PC-9 (cell line): ENCODE measurements around the gene UTP4. TPM values are rescaled to one million over a fixed set of nuclear protein-coding genes. Genes with fewer than 3 reads are reported as not detected.
A peak's percentile ranks its signal among the peaks of the same experiment; 100 is the strongest.

Experiments used
- BruUV-seq: library from RNA; stranded (reverse); fragments of 400-500 nt; replicated peaks from 2 replicates; lab custom pipeline; 2021; lab: Mats Ljungman, UMichigan
- CTCF ChIA-PET: fragments of 300-600 bp; sonication (Branson Sonifier 250); formaldehyde crosslinking; loops from one replicate; lab custom pipeline; 2022; ENCODE audit warnings: antibody characterized with exemption; lab: Charles Lee
- POLR2A ChIA-PET: fragments of 300-600 bp; sonication (Branson Sonifier 250); formaldehyde crosslinking; loops from one replicate; lab custom pipeline; 2022; ENCODE audit warnings: antibody characterized with exemption; ENCODE audit not compliant: unreplicated experiment; lab: Charles Lee
- DNase-seq, 2 experiments: peaks; one replicate each; pipeline versions ENCODE4 v3.0.0 to v3.0.0-alpha.2; 2015 to 2022; ENCODE audit warnings: mixed read lengths in 1 of 2
- H2AFZ ChIP-seq: fragments of 200-600 bp; sonication (generic); 2 replicates; pipeline ENCODE4 v1.8.1; 2017; ENCODE audit warnings: antibody characterized with exemption
- H3F3A ChIP-seq: fragments of 200-600 bp; sonication (generic); 2 replicates; pipeline ENCODE4 v1.8.1; 2017; ENCODE audit warnings: antibody characterized with exemption, mild to moderate bottlenecking, low read depth; ENCODE audit not compliant: insufficient read depth
- H3K27ac ChIP-seq: fragments of 200-600 bp; sonication (generic); 2 replicates; pipeline ENCODE4 v1.6.1; 2016; ENCODE audit warnings: mixed run types
- H3K27me3 ChIP-seq: fragments of 200-600 bp; sonication (generic); 2 replicates; pipeline ENCODE4 v1.6.1; 2016; ENCODE audit warnings: low read depth, mixed run types; ENCODE audit not compliant: insufficient read depth
- H3K36me3 ChIP-seq: fragments of 200-600 bp; sonication (generic); 2 replicates; pipeline ENCODE4 v1.6.1; 2016; ENCODE audit warnings: low read depth, mixed run types
- H3K4me1 ChIP-seq: fragments of 200-600 bp; sonication (generic); replicated peaks from 2 replicates; pipeline ENCODE4 v1.6.1; 2016; ENCODE audit warnings: mixed run types; ENCODE audit not compliant: insufficient read depth
- H3K4me2 ChIP-seq: fragments of 200-600 bp; sonication (generic); 2 replicates; pipeline ENCODE4 v1.6.1; 2017; ENCODE audit warnings: mixed run types
- H3K4me3 ChIP-seq: fragments of 200-600 bp; sonication (generic); 2 replicates; pipeline ENCODE4 v1.6.1; 2016; ENCODE audit warnings: mixed run types
- H3K79me2 ChIP-seq: fragments of 200-600 bp; sonication (generic); 2 replicates; pipeline ENCODE4 v1.6.1; 2017; ENCODE audit warnings: low read depth, mixed run types
- H3K9me2 ChIP-seq: fragments of 200-600 bp; sonication (generic); 2 replicates; pipeline ENCODE4 v1.8.1; 2017; ENCODE audit warnings: mild to moderate bottlenecking; ENCODE audit not compliant: insufficient read depth
- H3K9me3 ChIP-seq: fragments of 200-600 bp; sonication (generic); 2 replicates; pipeline ENCODE4 v1.8.1; 2016; ENCODE audit warnings: low read depth; ENCODE audit not compliant: insufficient read depth
- H4K20me1 ChIP-seq: fragments of 200-600 bp; sonication (generic); 2 replicates; pipeline ENCODE4 v1.8.1; 2017; ENCODE audit not compliant: insufficient read depth
- CTCF ChIP-seq: fragments of 200-600 bp; sonication (generic); conservative IDR thresholded peaks from 2 replicates; pipeline ENCODE4 v1.6.1; 2017; ENCODE audit warnings: mixed run types, antibody characterized with exemption, mild to moderate bottlenecking, moderate library complexity
- EZH2 ChIP-seq: fragments of 200-600 bp; sonication (generic); IDR thresholded peaks from 2 replicates; pipeline ENCODE4 v1.8.0; 2017; ENCODE audit warnings: antibody characterized with exemption, low read depth
- intact Hi-C: fragments of 100-400 bp; cut with micrococcal nuclease; formaldehyde crosslinking; loops from one replicate; pipeline ENCODE4 v1.10.0; 2022; ENCODE audit not compliant: unreplicated experiment
- total RNA-seq: library from RNA; stranded (reverse); gene quantifications from 2 replicates; pipeline ENCODE4 v1.2.3, GENCODE V29; 2021

Gene UTP4
- total RNA-seq, 1 experiment from 2014 or later, result 45.9 TPM

GRCh38 chr16:69150146-69150865, 17.9 kb downstream of the UTP4 start:
- H3K36me3 ChIP-seq, result peaks cover 35% of the 10 kb centered on the region
- no peak overlapping the region for H3K4me3 ChIP-seq
- H3F3A ChIP-seq, result peaks cover 32% of the 10 kb centered on the region; the same call in 1 of the 2 replicates
- DNase-seq, result peak; percentile 34 to 53
- H4K20me1 ChIP-seq, result 0 out of 2 replicates have a peak, but pooled peaks cover 4% of the 10 kb centered on the region
- H3K27ac ChIP-seq, result no peak overlapping the region
- intact Hi-C loops, result loop anchor here (1.0 kb wide), 1 partner anchor 137 kb away; no protein-coding TSS in a partner anchor
- H2AFZ ChIP-seq, result no peak overlapping the region
- H3K9me3 ChIP-seq, result no peaks in the 10 kb centered on the region
- BruUV-seq, result no TSS peak
- H3K4me2 ChIP-seq, result no peak overlapping the region
- no peaks in the 10 kb centered on the region for H3K4me1 ChIP-seq
- H3K79me2 ChIP-seq, result no peaks in the 10 kb centered on the region
- TF ChIP-seq CTCF, result peak; percentile 87
- no peak for TF ChIP-seq EZH2
- POLR2A ChIA-PET, result interaction anchor here (0.6 to 0.7 kb wide), 4 partner anchors 41 to 844 kb away, joined by 3 read pairs; no protein-coding TSS in a partner anchor
- CTCF ChIA-PET, result interaction anchor here (0.5 to 1.3 kb wide), 7 partner anchors 18 to 548 kb away, joined by 3 read pairs; no protein-coding TSS in a partner anchor
- no peaks in the 10 kb centered on the region for H3K9me2 ChIP-seq
- H3K27me3 ChIP-seq, result no peaks in the 10 kb centered on the region

- intact Hi-C loops, result no loop called here
- no TSS peak for BruUV-seq
- Histone ChIP-seq H3K27ac (no peak overlapping the region), H3K27me3 (no peaks in the 10 kb centered on the region), H3K4me2 (no peak overlapping the region), H3F3A (peaks cover 5% of the 10 kb centered on the region; the same call in 1 of the 2 replicates), H3K4me3 (no peak overlapping the region), H3K79me2 (no peaks in the 10 kb centered on the region), H4K20me1 (no peaks in the 10 kb centered on the region), H2AFZ (no peak overlapping the region), H3K9me2 (no peaks in the 10 kb centered on the region), H3K4me1 (no peaks in the 10 kb centered on the region), H3K9me3 (no peaks in the 10 kb centered on the region), H3K36me3 (peaks cover 33% of the 10 kb centered on the region)
- TF ChIP-seq CTCF (no peak), EZH2 (no peak)
- no peak for DNase-seq
- POLR2A ChIA-PET, result no interaction called here
- CTCF ChIA-PET, result no interaction called here
Observed at GRCh38 chr16:69157196-69157595, 24.7 kb downstream of the UTP4 start.

GRCh38 chr16:69160192-69160591, 27.7 kb downstream of the UTP4 start:
- CTCF ChIA-PET, result no interaction called here

More at GRCh38 chr16:69160192-69160591, 27.7 kb downstream of the UTP4 start:
- H3K4me2 ChIP-seq, result no peak overlapping the region
- H3K36me3 ChIP-seq, result peaks cover 21% of the 10 kb centered on the region
- H3F3A ChIP-seq, result peaks cover 5% of the 10 kb centered on the region; the same call in 1 of the 2 replicates
- H2AFZ ChIP-seq, result no peak overlapping the region
- intact Hi-C loops, result no loop called here
- POLR2A ChIA-PET, result no interaction called here
- H4K20me1 ChIP-seq, result no peaks in the 10 kb centered on the region
- no peak for TF ChIP-seq CTCF
- TF ChIP-seq EZH2, result no peak
- BruUV-seq, result no TSS peak
- H3K79me2 ChIP-seq, result no peaks in the 10 kb centered on the region
- no peaks in the 10 kb centered on the region for H3K9me3 ChIP-seq
- no peak overlapping the region for H3K4me3 ChIP-seq
- H3K27me3 ChIP-seq, result no peaks in the 10 kb centered on the region
- no peak overlapping the region for H3K27ac ChIP-seq
- no peak for DNase-seq
- no peaks in the 10 kb centered on the region for H3K9me2 ChIP-seq
- no peaks in the 10 kb centered on the region for H3K4me1 ChIP-seq
